RWPE2 (cell line): ENCODE measurements around the gene DCAF7.

ENCODE experiments used
- ATAC-seq: fragments of 200-7000 bp; cut with Tn5 transposase; 3 replicates; pipeline ENCODE4 v1.9.1; 2021; ENCODE audit warnings: low read depth
- DNase-seq: peaks from one replicate; pipeline ENCODE4 v3.0.0-alpha.2; 2020; ENCODE audit warnings: low spot score
- H3K27ac ChIP-seq: fragments of 450-650 bp; 2 replicates; pipeline ENCODE4 v1.5.1; 2017; ENCODE audit warnings: mild to moderate bottlenecking; ENCODE audit not compliant: poor library complexity, severe bottlenecking
- H3K27me3 ChIP-seq: fragments of 250-450 bp; sonication (Bioruptor Pico); 2 replicates; pipeline ENCODE4 v1.5.1; 2021; ENCODE audit warnings: mild to moderate bottlenecking, moderate library complexity; ENCODE audit not compliant: insufficient read depth, poor library complexity, severe bottlenecking
- H3K36me3 ChIP-seq: fragments of 250-450 bp; sonication (Bioruptor Pico); 2 replicates; pipeline ENCODE4 v1.5.1; 2020; ENCODE audit warnings: low read depth, mild to moderate bottlenecking, moderate library complexity
- H3K4me1 ChIP-seq: fragments of 250-450 bp; sonication (Bioruptor Pico); 2 replicates; pipeline ENCODE4 v1.5.1; 2021; ENCODE audit warnings: mild to moderate bottlenecking, moderate library complexity; ENCODE audit not compliant: insufficient read depth, poor library complexity, severe bottlenecking
- H3K4me3 ChIP-seq: fragments of 250-450 bp; sonication (Bioruptor Pico); 2 replicates; pipeline ENCODE4 v1.5.1; 2021; ENCODE audit warnings: mild to moderate bottlenecking, moderate library complexity; ENCODE audit not compliant: severe bottlenecking
- H3K9me3 ChIP-seq: fragments of 250-450 bp; sonication (Bioruptor Pico); 2 replicates; pipeline ENCODE4 v1.5.1; 2021; ENCODE audit warnings: mild to moderate bottlenecking, moderate library complexity; ENCODE audit not compliant: severe bottlenecking
- CTCF ChIP-seq: fragments of 450-650 bp; IDR thresholded peaks from one replicate; pipeline ENCODE4 v1.5.1; 2017; ENCODE audit warnings: mild to moderate bottlenecking, moderate library complexity; ENCODE audit not compliant: poor library complexity, severe bottlenecking

The DCAF7 gene

GRCh38 chr17:63543822-63544420 lies 6.4 kb upstream of the DCAF7 start:
- Histone ChIP-seq H3K36me3 (no peaks in the 10 kb centered on the region), H3K27ac (no peak overlapping the region), H3K27me3 (peaks cover 10% of the 10 kb centered on the region), H3K4me3 (no peak overlapping the region), H3K4me1 (no peaks in the 10 kb centered on the region), H3K9me3 (no peaks in the 10 kb centered on the region)
- ATAC-seq (no peak), DNase-seq (no peak)
- no peak for TF ChIP-seq CTCF

GRCh38 chr17:63544467-63545301 lies 5.6 kb upstream of the DCAF7 start:
- H3K27ac ChIP-seq = no peak overlapping the region
- no peak for DNase-seq
- H3K36me3 ChIP-seq = no peaks in the 10 kb centered on the region
- no peak for TF ChIP-seq CTCF
- H3K27me3 ChIP-seq = peaks cover 3% of the 10 kb centered on the region
- no peak for ATAC-seq
- no peak overlapping the region for H3K4me3 ChIP-seq
- H3K4me1 ChIP-seq = no peaks in the 10 kb centered on the region
- H3K9me3 ChIP-seq = no peaks in the 10 kb centered on the region

- Histone ChIP-seq H3K4me3 (no peak overlapping the region), H3K36me3 (no peaks in the 10 kb centered on the region), H3K27ac (no peak overlapping the region), H3K27me3 (no peaks in the 10 kb centered on the region), H3K9me3 (no peaks in the 10 kb centered on the region), H3K4me1 (no peaks in the 10 kb centered on the region)
- no peak for TF ChIP-seq CTCF
- DNase-seq = no peak
- no peak for ATAC-seq
Observed at GRCh38 chr17:63546308-63547082, 3.8 kb upstream of the DCAF7 start.

GRCh38 chr17:63547083-63547523 lies 3.2 kb upstream of the DCAF7 start:
- Histone ChIP-seq H3K4me1 (peaks cover under 1% of the 10 kb centered on the region), H3K27ac (no peak overlapping the region), H3K27me3 (no peaks in the 10 kb centered on the region), H3K36me3 (peaks cover 2% of the 10 kb centered on the region; the same call in 1 of the 2 replicates), H3K9me3 (no peaks in the 10 kb centered on the region), H3K4me3 (no peak overlapping the region)
- no peak for ATAC-seq
- no peak for DNase-seq
- TF ChIP-seq CTCF = no peak
